Activated T-cell treated with anti-CD3 and anti-CD28 coated beads, Interleukin-2, amount 50 U/mL, for 24 hours (primary cell): Measurements from ENCODE around the gene MTCP1.

Source experiments
- DNase-seq: peaks from one replicate; pipeline ENCODE4 v3.0.0-alpha.2; 2020
- H3K27ac Mint-ChIP-seq: 2 replicates; pipeline ENCODE4 v1.8.0; 2020; ENCODE audit warnings: mild to moderate bottlenecking, mixed read lengths
- H3K27me3 Mint-ChIP-seq: 2 replicates; pipeline ENCODE4 v1.8.0; 2020; ENCODE audit warnings: mixed read lengths
- H3K36me3 Mint-ChIP-seq: 2 replicates; pipeline ENCODE4 v1.8.0; 2020; ENCODE audit warnings: low read depth, mixed read lengths
- H3K4me1 Mint-ChIP-seq: 2 replicates; pipeline ENCODE4 v1.8.0; 2020; ENCODE audit warnings: low read depth, mixed read lengths
- H3K4me3 Mint-ChIP-seq: 2 replicates; pipeline ENCODE4 v1.8.0; 2020; ENCODE audit warnings: mild to moderate bottlenecking, moderate library complexity, mixed read lengths
- H3K9me3 Mint-ChIP-seq: 2 replicates; pipeline ENCODE4 v1.8.0; 2020; ENCODE audit warnings: mixed read lengths

The MTCP1 gene

GRCh38 chrX:155068165-155068564 is 2.8 kb downstream of the MTCP1 start:
- Mint-ChIP-seq H3K9me3 (no peaks in the 10 kb centered on the region), H3K27me3 (peaks cover 2% of the 10 kb centered on the region), H3K36me3 (peaks cover 26% of the 10 kb centered on the region), H3K4me1 (peaks cover 32% of the 10 kb centered on the region), H3K27ac (peak overlapping the region; percentile 64), H3K4me3 (no peak overlapping the region)
- DNase-seq, result no peak

GRCh38 chrX:155065035-155065734 is 5.8 kb downstream of the MTCP1 start:
- Mint-ChIP-seq H3K4me1 (peaks cover 27% of the 10 kb centered on the region), H3K27me3 (peaks cover 2% of the 10 kb centered on the region), H3K27ac (no peak overlapping the region), H3K9me3 (no peaks in the 10 kb centered on the region), H3K4me3 (no peak overlapping the region), H3K36me3 (peaks cover 16% of the 10 kb centered on the region)
- DNase-seq, result no peak

GRCh38 chrX:155061760-155062159 is 9.2 kb downstream of the MTCP1 start:
- no peak overlapping the region for H3K4me3 Mint-ChIP-seq
- H3K27ac Mint-ChIP-seq, result no peak overlapping the region
- H3K36me3 Mint-ChIP-seq, result peaks cover 36% of the 10 kb centered on the region
- DNase-seq, result no peak
- no peaks in the 10 kb centered on the region for H3K9me3 Mint-ChIP-seq
- H3K27me3 Mint-ChIP-seq, result peaks cover 14% of the 10 kb centered on the region
- peaks cover 15% of the 10 kb centered on the region for H3K4me1 Mint-ChIP-seq

GRCh38 chrX:155056877-155057792 is 13.8 kb downstream of the MTCP1 start:
- Mint-ChIP-seq H3K4me3 (peak overlapping the region; percentile 13), H3K9me3 (no peaks in the 10 kb centered on the region), H3K27me3 (peaks cover 12% of the 10 kb centered on the region), H3K27ac (peak overlapping the region; percentile 50), H3K4me1 (peaks cover 29% of the 10 kb centered on the region), H3K36me3 (peaks cover 53% of the 10 kb centered on the region)
- DNase-seq, result peak; percentile 68

GRCh38 chrX:155056471-155056870 is 14.5 kb downstream of the MTCP1 start:
- Mint-ChIP-seq H3K27ac (peak overlapping the region; percentile 50), H3K27me3 (peaks cover 12% of the 10 kb centered on the region), H3K4me3 (no peak overlapping the region), H3K9me3 (no peaks in the 10 kb centered on the region), H3K36me3 (peaks cover 56% of the 10 kb centered on the region), H3K4me1 (peaks cover 29% of the 10 kb centered on the region)
- DNase-seq, result no peak

- peaks cover 12% of the 10 kb centered on the region for H3K27me3 Mint-ChIP-seq
- peaks cover 34% of the 10 kb centered on the region for H3K4me1 Mint-ChIP-seq
- DNase-seq, result no peak
- H3K4me3 Mint-ChIP-seq, result no peak overlapping the region
- H3K27ac Mint-ChIP-seq, result peak overlapping the region; percentile 49
- H3K9me3 Mint-ChIP-seq, result no peaks in the 10 kb centered on the region
- H3K36me3 Mint-ChIP-seq, result peaks cover 55% of the 10 kb centered on the region
These were observed 15.4 kb downstream of the MTCP1 start for GRCh38 chrX:155055494-155055893.

- H3K36me3 Mint-ChIP-seq, result peaks cover 47% of the 10 kb centered on the region
- no peak overlapping the region for H3K27ac Mint-ChIP-seq
- peaks cover 15% of the 10 kb centered on the region for H3K27me3 Mint-ChIP-seq
- peaks cover 42% of the 10 kb centered on the region for H3K4me1 Mint-ChIP-seq
- no peaks in the 10 kb centered on the region for H3K9me3 Mint-ChIP-seq
- no peak for DNase-seq
- H3K4me3 Mint-ChIP-seq, result no peak overlapping the region
These were observed 16.7 kb downstream of the MTCP1 start for GRCh38 chrX:155054255-155054654.

- Mint-ChIP-seq H3K27ac (peak overlapping the region; percentile 3), H3K36me3 (peaks cover 44% of the 10 kb centered on the region), H3K4me1 (peaks cover 47% of the 10 kb centered on the region), H3K9me3 (no peaks in the 10 kb centered on the region), H3K27me3 (peaks cover 21% of the 10 kb centered on the region), H3K4me3 (no peak overlapping the region)
- DNase-seq, result no peak
These were observed 17.3 kb downstream of the MTCP1 start for GRCh38 chrX:155053656-155054055.

- DNase-seq, result no peak
- peak overlapping the region; percentile 55 for H3K27ac Mint-ChIP-seq
- H3K36me3 Mint-ChIP-seq, result peaks cover 42% of the 10 kb centered on the region
- H3K27me3 Mint-ChIP-seq, result peaks cover 16% of the 10 kb centered on the region
- peaks cover 51% of the 10 kb centered on the region for H3K4me1 Mint-ChIP-seq
- H3K4me3 Mint-ChIP-seq, result no peak overlapping the region
- H3K9me3 Mint-ChIP-seq, result no peaks in the 10 kb centered on the region
These were observed 18.0 kb downstream of the MTCP1 start for GRCh38 chrX:155052738-155053498.

- H3K4me1 Mint-ChIP-seq, result peaks cover 26% of the 10 kb centered on the region
- peak; percentile 46 for DNase-seq
- peaks cover 44% of the 10 kb centered on the region for H3K36me3 Mint-ChIP-seq
- H3K4me3 Mint-ChIP-seq, result no peak overlapping the region
- peak overlapping the region; percentile 63 for H3K27ac Mint-ChIP-seq
- H3K27me3 Mint-ChIP-seq, result peaks cover 18% of the 10 kb centered on the region
- H3K9me3 Mint-ChIP-seq, result no peaks in the 10 kb centered on the region
These were observed 21.8 kb downstream of the MTCP1 start for GRCh38 chrX:155048977-155049619.

- H3K4me1 Mint-ChIP-seq, result peaks cover 24% of the 10 kb centered on the region
- H3K4me3 Mint-ChIP-seq, result no peak overlapping the region
These were observed 24.0 kb downstream of the MTCP1 start for GRCh38 chrX:155046811-155047528.

GRCh38 chrX:155046129-155046810 is 24.7 kb downstream of the MTCP1 start:
- no peak overlapping the region for H3K27ac Mint-ChIP-seq

More at GRCh38 chrX:155046811-155047528, 24.0 kb downstream of the MTCP1 start:
- DNase-seq, result no peak
- H3K9me3 Mint-ChIP-seq, result no peaks in the 10 kb centered on the region
- H3K27ac Mint-ChIP-seq, result no peak overlapping the region
- H3K27me3 Mint-ChIP-seq, result peaks cover 18% of the 10 kb centered on the region
- peaks cover 30% of the 10 kb centered on the region for H3K36me3 Mint-ChIP-seq

GRCh38 chrX:155035688-155036087 is 35.2 kb downstream of the MTCP1 start:
- H3K27ac Mint-ChIP-seq, result no peak overlapping the region
- H3K9me3 Mint-ChIP-seq, result peaks cover 6% of the 10 kb centered on the region
- no peak overlapping the region for H3K4me3 Mint-ChIP-seq

More at GRCh38 chrX:155046129-155046810, 24.7 kb downstream of the MTCP1 start:
- Mint-ChIP-seq H3K4me1 (peaks cover 24% of the 10 kb centered on the region), H3K36me3 (peaks cover 25% of the 10 kb centered on the region), H3K27me3 (peaks cover 18% of the 10 kb centered on the region), H3K4me3 (no peak overlapping the region), H3K9me3 (no peaks in the 10 kb centered on the region)
- no peak for DNase-seq

More at GRCh38 chrX:155035688-155036087, 35.2 kb downstream of the MTCP1 start:
- peaks cover 57% of the 10 kb centered on the region for H3K36me3 Mint-ChIP-seq
- no peak for DNase-seq
- no peaks in the 10 kb centered on the region for H3K27me3 Mint-ChIP-seq
- peaks cover 29% of the 10 kb centered on the region for H3K4me1 Mint-ChIP-seq
